GM06990 (cell line): ENCODE results near the gene SCAF8.

Source experiments
- DNase-seq: peaks from one replicate; pipeline ENCODE4 v3.0.0-alpha.2; 2011; ENCODE audit not compliant: insufficient read length; ENCODE audit errors: extremely low read depth
- H3K27me3 ChIP-seq: replicated peaks from 2 replicates; pipeline ENCODE4 v1.6.0; 2011; ENCODE audit warnings: low read length; ENCODE audit not compliant: control insufficient read depth, insufficient read depth
- H3K36me3 ChIP-seq: 2 replicates; pipeline ENCODE4 v1.5.1; 2011; ENCODE audit warnings: low read length; ENCODE audit not compliant: control insufficient read depth, insufficient read depth
- H3K4me3 ChIP-seq: replicated peaks from 2 replicates; pipeline ENCODE4 v1.5.1; 2011; ENCODE audit warnings: low read depth, mild to moderate bottlenecking, control low read depth, low read length
- TF ChIP-seq, protein P1 (sequence below): IDR thresholded peaks from 2 replicates; pipeline ENCODE4 v1.5.1; 2011; ENCODE audit warnings: low read length, control low read depth, mild to moderate bottlenecking, inconsistent platforms; ENCODE audit not compliant: insufficient read depth, poor library complexity, severe bottlenecking

Gene SCAF8

DNA sequence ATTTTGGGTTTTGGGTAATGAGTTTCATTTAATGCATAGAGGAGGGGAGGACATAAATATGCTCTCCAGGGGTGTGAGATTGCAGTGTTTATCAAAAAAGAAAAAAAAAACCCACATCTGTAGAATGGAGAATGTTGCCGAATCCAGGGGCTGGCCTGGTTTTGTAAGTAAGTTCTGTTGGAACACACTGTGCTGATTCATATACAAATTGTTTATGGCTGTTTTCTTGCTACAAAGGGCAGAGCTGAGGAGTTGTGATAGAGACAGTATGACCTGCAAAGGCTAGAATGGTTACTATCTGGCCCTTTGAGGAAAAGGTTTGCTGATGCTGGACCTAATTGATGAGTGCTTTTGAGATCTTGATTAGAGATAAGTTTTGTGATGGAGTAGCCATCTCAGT, 30.4 kb downstream of the SCAF8 start:
- DNase-seq, result no peak
- Histone ChIP-seq H3K4me3 (no peak overlapping the region), H3K27me3 (no peaks in the 10 kb centered on the region), H3K36me3 (no peaks in the 10 kb centered on the region)
- TF ChIP-seq, protein P1, sequence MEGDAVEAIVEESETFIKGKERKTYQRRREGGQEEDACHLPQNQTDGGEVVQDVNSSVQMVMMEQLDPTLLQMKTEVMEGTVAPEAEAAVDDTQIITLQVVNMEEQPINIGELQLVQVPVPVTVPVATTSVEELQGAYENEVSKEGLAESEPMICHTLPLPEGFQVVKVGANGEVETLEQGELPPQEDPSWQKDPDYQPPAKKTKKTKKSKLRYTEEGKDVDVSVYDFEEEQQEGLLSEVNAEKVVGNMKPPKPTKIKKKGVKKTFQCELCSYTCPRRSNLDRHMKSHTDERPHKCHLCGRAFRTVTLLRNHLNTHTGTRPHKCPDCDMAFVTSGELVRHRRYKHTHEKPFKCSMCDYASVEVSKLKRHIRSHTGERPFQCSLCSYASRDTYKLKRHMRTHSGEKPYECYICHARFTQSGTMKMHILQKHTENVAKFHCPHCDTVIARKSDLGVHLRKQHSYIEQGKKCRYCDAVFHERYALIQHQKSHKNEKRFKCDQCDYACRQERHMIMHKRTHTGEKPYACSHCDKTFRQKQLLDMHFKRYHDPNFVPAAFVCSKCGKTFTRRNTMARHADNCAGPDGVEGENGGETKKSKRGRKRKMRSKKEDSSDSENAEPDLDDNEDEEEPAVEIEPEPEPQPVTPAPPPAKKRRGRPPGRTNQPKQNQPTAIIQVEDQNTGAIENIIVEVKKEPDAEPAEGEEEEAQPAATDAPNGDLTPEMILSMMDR, result no peak

DNA sequence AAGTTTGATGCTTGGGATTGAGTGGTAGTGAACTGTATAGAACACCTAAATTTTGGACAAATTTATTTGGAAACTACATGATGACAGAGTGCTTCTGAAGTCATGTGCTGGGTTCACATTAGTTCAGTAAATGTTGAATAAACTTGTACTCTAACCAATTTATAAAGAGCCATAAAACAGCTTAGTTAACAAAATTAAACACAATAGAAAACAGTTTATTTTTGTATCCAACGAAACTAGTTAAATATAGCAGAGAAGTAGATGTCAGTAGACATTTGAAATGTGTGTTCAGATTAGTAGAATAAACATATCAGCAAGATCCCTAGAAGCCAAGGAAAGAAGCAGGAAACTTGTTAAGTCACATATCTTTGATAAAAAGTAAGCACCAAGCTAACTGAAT, 32.1 kb downstream of the SCAF8 start:
- Histone ChIP-seq H3K27me3 (no peaks in the 10 kb centered on the region), H3K36me3 (no peaks in the 10 kb centered on the region), H3K4me3 (no peak overlapping the region)
- TF ChIP-seq, protein P1, result no peak
- no peak for DNase-seq

DNA sequence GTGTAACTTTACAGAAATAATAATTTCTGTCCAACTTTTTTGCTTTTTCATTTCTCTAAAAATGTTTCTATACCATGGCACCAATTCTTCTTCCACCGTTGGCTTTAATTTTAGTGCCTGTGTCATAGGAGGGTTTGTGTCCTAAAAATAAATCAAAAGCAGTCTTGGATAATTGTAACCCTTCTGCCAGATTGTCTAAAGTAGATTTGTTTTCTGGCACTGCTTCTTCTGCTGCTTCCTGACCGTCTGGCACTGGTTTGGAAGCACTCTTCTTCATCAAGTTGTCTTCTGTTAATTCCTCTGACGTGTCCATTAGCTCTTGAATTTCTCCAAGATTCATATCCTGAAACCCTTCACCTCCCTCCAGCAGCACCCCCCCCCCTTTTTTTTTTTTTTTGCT, 33.1 kb downstream of the SCAF8 start:
- TF ChIP-seq, protein P1, result no peak
- no peaks in the 10 kb centered on the region for H3K36me3 ChIP-seq
- no peaks in the 10 kb centered on the region for H3K27me3 ChIP-seq
- no peak for DNase-seq
- H3K4me3 ChIP-seq, result no peak overlapping the region

DNA sequence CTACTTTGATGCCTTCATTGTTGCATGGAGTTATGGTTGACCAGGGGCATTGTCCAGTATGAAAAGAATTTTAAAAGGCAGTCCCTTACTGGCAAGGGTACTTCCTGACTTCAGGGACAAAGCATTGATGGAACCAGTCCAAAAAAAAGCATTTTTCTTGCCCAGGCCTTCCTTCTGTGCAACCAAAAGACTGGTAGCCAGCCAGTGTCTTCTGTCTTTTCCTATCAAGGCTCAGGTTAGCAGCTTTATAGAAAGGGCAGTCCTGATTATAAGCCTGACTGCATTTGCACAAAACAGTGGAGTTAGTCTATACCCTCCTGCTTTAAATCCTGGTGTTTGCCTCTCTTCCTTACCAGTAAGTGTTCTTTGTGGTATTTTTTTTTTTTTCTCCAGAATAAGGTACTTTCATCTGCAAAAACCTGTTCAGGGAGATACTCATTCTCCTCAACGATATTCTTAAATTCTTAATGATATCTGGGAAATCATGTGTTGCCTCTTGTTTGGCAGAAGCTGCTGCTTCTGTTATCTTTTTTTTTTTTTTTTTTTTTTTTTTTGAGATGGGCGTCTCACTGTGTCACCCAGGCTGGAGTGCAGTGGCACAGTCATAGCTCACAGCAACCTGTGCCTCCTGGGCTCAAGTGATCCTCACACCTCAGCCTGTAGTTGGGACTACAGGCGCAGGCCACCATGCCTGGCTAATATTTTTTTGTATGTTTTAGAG, 33.9 kb downstream of the SCAF8 start:
- TF ChIP-seq, protein P1, result no peak
- Histone ChIP-seq H3K27me3 (no peaks in the 10 kb centered on the region), H3K4me3 (no peak overlapping the region), H3K36me3 (no peaks in the 10 kb centered on the region)
- DNase-seq, result no peak

DNA sequence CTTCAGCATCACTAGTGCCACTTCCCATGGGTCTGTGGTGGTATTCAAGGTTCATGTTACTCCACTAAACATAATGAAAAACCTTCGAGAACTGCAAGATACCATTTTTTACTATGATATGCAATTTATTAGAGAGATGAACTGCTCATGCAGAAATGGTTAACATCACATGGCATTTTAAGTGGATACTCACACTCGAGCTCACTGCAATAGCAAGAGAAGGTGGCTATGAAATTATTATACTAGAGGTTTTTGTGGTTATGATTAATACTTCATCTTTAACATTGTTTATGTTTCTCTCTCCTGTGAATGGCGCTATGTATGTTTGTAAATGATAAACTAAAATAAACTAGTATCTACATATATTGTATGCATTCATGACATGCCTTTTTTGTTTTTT, 35.1 kb downstream of the SCAF8 start:
- no peaks in the 10 kb centered on the region for H3K36me3 ChIP-seq

More for the DNA sequence above, 35.1 kb downstream of the SCAF8 start:
- DNase-seq, result no peak
- Histone ChIP-seq H3K27me3 (no peaks in the 10 kb centered on the region), H3K4me3 (no peak overlapping the region)
- TF ChIP-seq, protein P1, result no peak
